GM12878 (cell line): ENCODE data around the gene TMEM235. TPM values are rescaled to one million over a fixed set of nuclear protein-coding genes. Genes with fewer than 3 reads are reported as not detected.

Experiments
- ATAC-seq: fragments of 200-7000 bp; cut with Tn5 transposase; 3 replicates; pipeline ENCODE4 v1.9.1; 2020; ENCODE audit warnings: mild to moderate bottlenecking, moderate library complexity
- BruUV-seq: library from RNA; stranded (reverse); fragments of 400-500 nt; replicated peaks from 2 replicates; lab custom pipeline; 2021; lab: Mats Ljungman, UMichigan
- CTCF ChIA-PET: fragments of 300-600 bp; sonication (Branson Sonifier 250); formaldehyde crosslinking; extraction: SDS; loops from one replicate; lab custom pipeline; 2021; ENCODE audit warnings: inconsistent platforms; lab: Yijun Ruan, JAX
- POLR2A ChIA-PET: fragments of 350-600 bp; formaldehyde crosslinking; extraction: SDS; loops from one replicate; lab custom pipeline; 2021; ENCODE audit warnings: inconsistent platforms; lab: Charles Lee
- RAD21 ChIA-PET: fragments of 300-600 bp; sonication (Branson Sonifier 250); formaldehyde crosslinking; loops from one replicate; lab custom pipeline; 2023; ENCODE audit warnings: antibody characterized with exemption; ENCODE audit not compliant: unreplicated experiment; lab: Charles Lee
- SMC1A ChIA-PET: fragments of 300-600 bp; sonication (Branson Sonifier 250); formaldehyde crosslinking; loops from one replicate; lab custom pipeline; 2023; ENCODE audit not compliant: unreplicated experiment, uncharacterized antibody; lab: Charles Lee
- DNase-seq: peaks from one replicate; pipeline ENCODE4 v3.0.0-alpha.2; 2011; ENCODE audit warnings: low read depth, low spot score
- FAIRE-seq: peaks from 3 replicates; lab custom pipeline; 2011; peaks lifted over from hg19 to GRCh38; lab: Jason Lieb, UNC
- H2AFZ ChIP-seq: 2 replicates; pipeline ENCODE4 v1.6.0; 2011; ENCODE audit warnings: low read depth, low read length, control low read depth; ENCODE audit not compliant: control insufficient read depth
- H3K27ac ChIP-seq: 2 replicates; pipeline ENCODE4 v1.5.1; 2011; ENCODE audit warnings: control low read depth; ENCODE audit not compliant: control insufficient read depth, insufficient read depth
- H3K27me3 ChIP-seq, 2 experiments: replicated peaks in 1 of 2; 2 replicates each; pipeline versions ENCODE4 v1.6.0 to v1.6.1; 2011; ENCODE audit warnings: low read length in 1 of 2; ENCODE audit not compliant: control insufficient read depth in 2 of 2, insufficient read depth in 2 of 2
- H3K36me3 ChIP-seq, 2 experiments: 2 replicates each; pipeline ENCODE4 v1.5.1; 2011; ENCODE audit warnings: low read length in 1 of 2; ENCODE audit not compliant: control insufficient read depth in 2 of 2, insufficient read depth in 2 of 2
- H3K4me1 ChIP-seq: 2 replicates; pipeline ENCODE4 v1.6.1; 2011; ENCODE audit warnings: mild to moderate bottlenecking, low read length, moderate library complexity, mixed read lengths; ENCODE audit not compliant: control insufficient read depth, insufficient read depth
- H3K4me2 ChIP-seq: 2 replicates; pipeline ENCODE4 v1.6.0; 2011; ENCODE audit warnings: control low read depth; ENCODE audit not compliant: control insufficient read depth, insufficient read depth
- H3K4me3 ChIP-seq: fragments of 200-600 bp; sonication (generic); 2 replicates; pipeline ENCODE4 v1.5.1; 2016
- H3K79me2 ChIP-seq: 2 replicates; pipeline ENCODE4 v1.6.0; 2011; ENCODE audit warnings: low read length; ENCODE audit not compliant: control insufficient read depth, insufficient read depth
- H3K9ac ChIP-seq: 2 replicates; pipeline ENCODE4 v1.8.0; 2011; ENCODE audit warnings: low read length, control low read depth, mixed read lengths; ENCODE audit not compliant: control insufficient read depth, insufficient read depth
- H3K9me3 ChIP-seq: replicated peaks from 3 replicates; pipeline ENCODE4 v1.5.1; 2011; ENCODE audit warnings: mild to moderate bottlenecking, low read length; ENCODE audit not compliant: control insufficient read depth, insufficient read depth
- H4K20me1 ChIP-seq: 2 replicates; pipeline ENCODE4 v1.6.0; 2011; ENCODE audit not compliant: control insufficient read depth, insufficient read depth
- CEBPZ ChIP-seq: fragments of 150-350 bp; IDR thresholded peaks from 2 replicates; pipeline ENCODE4 v1.6.1; 2016; ENCODE audit warnings: low read depth, low read length
- HDAC6 ChIP-seq: fragments of 200-600 bp; sonication (generic); IDR thresholded peaks from one replicate; pipeline ENCODE4 v1.8.0; 2017; ENCODE audit warnings: antibody characterized with exemption; ENCODE audit not compliant: unreplicated experiment
- JUNB ChIP-seq: IDR thresholded peaks from 2 replicates; pipeline ENCODE4 v1.6.1; 2016; ENCODE audit warnings: antibody characterized with exemption, mild to moderate bottlenecking
- PKNOX1 ChIP-seq: fragments of 450-650 bp; IDR thresholded peaks from 2 replicates; pipeline ENCODE4 v1.6.1; 2016; ENCODE audit warnings: mild to moderate bottlenecking
- PML ChIP-seq: IDR thresholded peaks from 2 replicates; pipeline ENCODE4 v1.6.1; 2012; ENCODE audit warnings: low read length, inconsistent platforms
- SPI1 ChIP-seq: IDR thresholded peaks from 2 replicates; pipeline ENCODE4 v1.6.1; 2011; ENCODE audit warnings: low read depth, mild to moderate bottlenecking, low read length, moderate library complexity, borderline replicate concordance; ENCODE audit not compliant: insufficient read depth
- SREBF2 ChIP-seq: IDR thresholded peaks from 2 replicates; pipeline ENCODE4 v1.6.1; 2012; ENCODE audit warnings: mild to moderate bottlenecking, low read length
- TCF7 ChIP-seq: IDR thresholded peaks from 2 replicates; pipeline ENCODE4 v1.6.1; 2014; ENCODE audit warnings: antibody characterized with exemption, borderline replicate concordance
- USF2 ChIP-seq: IDR thresholded peaks from 2 replicates; pipeline ENCODE4 v1.6.1; 2011; ENCODE audit warnings: low read depth, low read length, improper control_type of control experiment, borderline replicate concordance
- ZBTB40 ChIP-seq: fragments of 450-650 bp; IDR thresholded peaks from 2 replicates; pipeline ENCODE4 v1.6.1; 2016; ENCODE audit warnings: mild to moderate bottlenecking, moderate library complexity, borderline replicate concordance
- WGBS: methylation state at CpG from one replicate; pipeline ENCODE4 v1.1.6; 2016; ENCODE audit warnings: low lambda C conversion rate; ENCODE audit not compliant: insufficient replicate concordance, insufficient coverage; ENCODE audit errors: missing lambda C conversion rate; 5-methylcytosine and 5-hydroxymethylcytosine counted together
- in situ Hi-C: fragments of 300-500 bp; cut with MboI; formaldehyde crosslinking; loops from 9 replicates; pipeline ENCODE4 v1.14.3; 2018; ENCODE audit warnings: mixed read lengths
- intact Hi-C: fragments of 100-400 bp; cut with micrococcal nuclease; formaldehyde crosslinking; loops from one replicate; pipeline ENCODE4 v1.14.2; 2022; ENCODE audit not compliant: unreplicated experiment
- polyA plus RNA-seq, 11 experiments: library from polyadenylated mRNA; depleted of rRNA in 4 of 11; unstranded in 6 of 11; stranded (reverse) in 5 of 11; fragments of >200 nt; fragmentation: Nextera tagmentation in 4 of 11; fragmentation: Illumina TruSeq in 1 of 11; extraction: Ambion mirVana in 4 of 11; extraction: Trizol in 1 of 11; gene quantifications; 1 replicate in 1 of 11; 2 replicates in 10 of 11; pipeline versions ENCODE4 v1.2.1 to v1.2.3, GENCODE V29; 2011 to 2016; ENCODE audit warnings: inconsistent platforms in 2 of 11, missing spikeins in 2 of 11, low read depth in 1 of 11
- total RNA-seq, 4 experiments: library from RNA; depleted of rRNA in 3 of 4; stranded (reverse); fragments of >200 nt in 3 of 4; fragmentation: Illumina TruSeq in 1 of 4; extraction: Trizol in 1 of 4; gene quantifications; 2 replicates each; pipeline versions ENCODE4 v1.2.1 to v1.2.3, GENCODE V29; 2013 to 2021
- TF ChIP-seq, protein P1 (sequence below): IDR thresholded peaks from 2 replicates; pipeline ENCODE4 v1.6.1; 2011; ENCODE audit warnings: mild to moderate bottlenecking, low read depth, low read length, moderate library complexity; ENCODE audit not compliant: insufficient replicate concordance

Gene TMEM235
- total and polyA plus RNA-seq, 10 of the 15 experiments (the other 5 are each of a cell fraction or from before 2014, with no cell fraction given): not detected

DNA sequence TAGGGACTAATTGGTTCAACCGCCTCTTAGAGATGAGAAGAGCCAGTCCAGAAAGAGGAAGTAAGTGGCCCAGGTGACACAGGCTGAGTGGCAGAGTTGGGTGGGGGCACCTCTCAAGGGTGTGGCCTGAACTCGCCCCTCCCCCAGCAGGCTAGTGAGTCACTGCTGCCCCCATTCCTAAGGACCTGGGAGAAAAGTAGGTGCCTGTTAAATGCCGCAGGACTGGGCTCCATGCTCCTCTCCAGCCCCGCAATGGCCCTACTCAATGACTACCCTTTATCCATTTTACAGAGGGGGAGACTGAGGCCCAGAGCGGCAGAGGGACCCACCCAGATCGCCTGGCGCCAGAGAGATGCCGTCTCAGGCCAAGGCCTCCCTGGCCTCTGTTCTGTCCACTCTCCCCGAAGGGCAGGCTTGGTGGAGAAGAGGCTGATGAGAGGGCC is 8.1 kb downstream of the TMEM235 start:
- no peak for FAIRE-seq
- ChIA-PET CTCF (interaction anchor here (2.7 kb wide), 1 partner anchor 11 kb away, joined by 13 read pairs; no protein-coding TSS in a partner anchor), POLR2A (interaction anchor here (0.6 to 1.4 kb wide), 2 partner anchors 11 to 226 kb away, joined by 3 read pairs; no protein-coding TSS in a partner anchor), RAD21 (no interaction called here), SMC1A (interaction anchor here (3.3 kb wide), 1 partner anchor 11 kb away, joined by 13 read pairs; no protein-coding TSS in a partner anchor)
- Histone ChIP-seq H4K20me1 (no peaks in the 10 kb centered on the region), H3K27ac (no peak overlapping the region), H3K4me3 (no peak overlapping the region), H3K79me2 (no peaks in the 10 kb centered on the region), H3K4me2 (no peak overlapping the region), H3K4me1 (peaks cover 20% of the 10 kb centered on the region), H3K9me3 (no peaks in the 10 kb centered on the region), H2AFZ (no peak overlapping the region), H3K36me3 (no peaks in the 10 kb centered on the region), H3K27me3 (no peaks in the 10 kb centered on the region; a peak in 1 of 4 replicates), H3K9ac (no peak overlapping the region)
- WGBS: 73% methylated on average over 9 of the region's 9 CpGs
- DNase-seq: no peak
- in situ Hi-C loops: no loop called here
- BruUV-seq: no TSS peak
- intact Hi-C loops: no loop called here
- ATAC-seq: peak; percentile 56
- no peak for TF ChIP-seq USF2
- TF ChIP-seq PKNOX1: peak; percentile 74
- no peak for TF ChIP-seq ZBTB40
- TF ChIP-seq HDAC6: no peak
- TF ChIP-seq JUNB: no peak
- peak; percentile 4; the same call in 1 of the 2 replicates for TF ChIP-seq SPI1
- no peak for TF ChIP-seq CEBPZ
- TF ChIP-seq SREBF2: no peak
- TF ChIP-seq TCF7: no peak
- no peak for TF ChIP-seq PML
- TF ChIP-seq, protein P1, sequence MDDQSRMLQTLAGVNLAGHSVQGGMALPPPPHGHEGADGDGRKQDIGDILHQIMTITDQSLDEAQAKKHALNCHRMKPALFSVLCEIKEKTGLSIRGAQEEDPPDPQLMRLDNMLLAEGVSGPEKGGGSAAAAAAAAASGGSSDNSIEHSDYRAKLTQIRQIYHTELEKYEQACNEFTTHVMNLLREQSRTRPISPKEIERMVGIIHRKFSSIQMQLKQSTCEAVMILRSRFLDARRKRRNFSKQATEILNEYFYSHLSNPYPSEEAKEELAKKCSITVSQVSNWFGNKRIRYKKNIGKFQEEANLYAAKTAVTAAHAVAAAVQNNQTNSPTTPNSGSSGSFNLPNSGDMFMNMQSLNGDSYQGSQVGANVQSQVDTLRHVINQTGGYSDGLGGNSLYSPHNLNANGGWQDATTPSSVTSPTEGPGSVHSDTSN: peak; percentile 43
